Skeletal muscle satellite cell (primary cell): ENCODE measurements around the gene TRIM43. TPM values are rescaled to one million over a fixed set of nuclear protein-coding genes. Genes with fewer than 3 reads are reported as not detected.
"Not testable (repeated sequence)": the region's sequence is repeated elsewhere in the genome, so short reads cannot be mapped to it uniquely, and the experiment has no call there.

Experiments
- H3K27me3 ChIP-seq: 2 replicates; pipeline ENCODE4 v1.7.0; 2013; ENCODE audit warnings: low read length; ENCODE audit not compliant: control insufficient read depth, insufficient read depth
- H3K36me3 ChIP-seq: 2 replicates; pipeline ENCODE4 v1.7.0; 2013; ENCODE audit warnings: mild to moderate bottlenecking, control low read depth, low read length; ENCODE audit not compliant: insufficient read depth
- H3K4me1 ChIP-seq: 2 replicates; pipeline ENCODE4 v1.7.0; 2013; ENCODE audit warnings: low read length; ENCODE audit not compliant: control insufficient read depth, insufficient read depth
- H3K4me2 ChIP-seq: 2 replicates; pipeline ENCODE4 v1.7.0; 2013; ENCODE audit warnings: mild to moderate bottlenecking, low read length
- H3K4me3 ChIP-seq: 2 replicates; pipeline ENCODE4 v1.7.0; 2013; ENCODE audit warnings: low read length
- H3K9ac ChIP-seq: 2 replicates; pipeline ENCODE4 v1.7.0; 2013; ENCODE audit warnings: mild to moderate bottlenecking, low read depth, low read length, moderate library complexity
- H3K9me3 ChIP-seq: replicated peaks from 2 replicates; pipeline ENCODE4 v1.7.0; 2013; ENCODE audit warnings: mild to moderate bottlenecking, control low read depth, low read length
- total RNA-seq: library from RNA; depleted of rRNA; stranded (reverse); fragments of >200 nt; gene quantifications from 2 replicates; pipeline ENCODE4 v1.2.3, GENCODE V29; 2012; rRNA removed

Gene TRIM43
- not detected in 2 replicates for total RNA-seq

GRCh38 chr2:95591701-95592100 lies at the start of gene TRIM43:
Gene TRIM43, plus strand, starts transcription at chr2:95592001. Its CDS starts 2,023 bp downstream, at chr2:95594024.
- H3K9ac ChIP-seq, H3K27me3 ChIP-seq, H3K4me2 ChIP-seq, H3K4me3 ChIP-seq, H3K36me3 ChIP-seq, H3K9me3 ChIP-seq, H3K4me1 ChIP-seq: not testable (repeated sequence)

- Histone ChIP-seq H3K9me3 (no peaks in the 10 kb centered on the region), H3K27me3 (no peaks in the 10 kb centered on the region), H3K4me2 (no peak overlapping the region), H3K4me3 (no peak overlapping the region), H3K36me3 (no peaks in the 10 kb centered on the region), H3K9ac (no peak overlapping the region), H3K4me1 (no peaks in the 10 kb centered on the region)
These were observed 40.7 kb upstream of the TRIM43 start for GRCh38 chr2:95551055-95551568.

- no peaks in the 10 kb centered on the region for H3K4me1 ChIP-seq
- no peak overlapping the region for H3K9ac ChIP-seq
- H3K36me3 ChIP-seq: no peaks in the 10 kb centered on the region
- H3K9me3 ChIP-seq: no peaks in the 10 kb centered on the region
- no peak overlapping the region for H3K4me3 ChIP-seq
- no peaks in the 10 kb centered on the region for H3K27me3 ChIP-seq
- no peak overlapping the region for H3K4me2 ChIP-seq
These were observed 38.9 kb upstream of the TRIM43 start for GRCh38 chr2:95552911-95553310.

GRCh38 chr2:95569170-95569569 lies 22.6 kb upstream of the TRIM43 start:
- no peak overlapping the region for H3K4me3 ChIP-seq
- H3K36me3 ChIP-seq: no peaks in the 10 kb centered on the region
- no peak overlapping the region for H3K4me2 ChIP-seq
- H3K27me3 ChIP-seq: peaks cover 12% of the 10 kb centered on the region
- H3K4me1 ChIP-seq: peaks cover 6% of the 10 kb centered on the region
- H3K9me3 ChIP-seq: no peaks in the 10 kb centered on the region
- H3K9ac ChIP-seq: no peak overlapping the region

GRCh38 chr2:95573866-95574265 lies 17.9 kb upstream of the TRIM43 start:
- Histone ChIP-seq H3K4me2 (no peak overlapping the region), H3K36me3 (no peaks in the 10 kb centered on the region)

GRCh38 chr2:95574506-95574905 lies 17.3 kb upstream of the TRIM43 start:
- H3K4me1 ChIP-seq: no peaks in the 10 kb centered on the region
- no peak overlapping the region for H3K9ac ChIP-seq
- no peaks in the 10 kb centered on the region for H3K9me3 ChIP-seq
- no peaks in the 10 kb centered on the region for H3K36me3 ChIP-seq
- H3K4me2 ChIP-seq: no peak overlapping the region
- H3K27me3 ChIP-seq: peaks cover 11% of the 10 kb centered on the region
- H3K4me3 ChIP-seq: no peak overlapping the region

More at GRCh38 chr2:95573866-95574265, 17.9 kb upstream of the TRIM43 start:
- H3K4me1 ChIP-seq: peaks cover 4% of the 10 kb centered on the region
- H3K27me3 ChIP-seq: peaks cover 12% of the 10 kb centered on the region
- no peak overlapping the region for H3K4me3 ChIP-seq
- no peaks in the 10 kb centered on the region for H3K9me3 ChIP-seq
- H3K9ac ChIP-seq: no peak overlapping the region

GRCh38 chr2:95575857-95576256 lies 15.9 kb upstream of the TRIM43 start:
- Histone ChIP-seq H3K4me1 (no peaks in the 10 kb centered on the region), H3K4me2 (no peak overlapping the region), H3K9ac (no peak overlapping the region), H3K9me3 (no peaks in the 10 kb centered on the region), H3K4me3 (no peak overlapping the region), H3K36me3 (no peaks in the 10 kb centered on the region), H3K27me3 (peaks cover 11% of the 10 kb centered on the region)

- no peak overlapping the region for H3K4me3 ChIP-seq
- no peak overlapping the region for H3K9ac ChIP-seq
- peaks cover 8% of the 10 kb centered on the region for H3K27me3 ChIP-seq
- H3K4me1 ChIP-seq: no peaks in the 10 kb centered on the region
- H3K4me2 ChIP-seq: no peak overlapping the region
- no peaks in the 10 kb centered on the region for H3K36me3 ChIP-seq
- H3K9me3 ChIP-seq: no peaks in the 10 kb centered on the region
These were observed 13.3 kb upstream of the TRIM43 start for GRCh38 chr2:95578539-95578938.

- H3K9me3 ChIP-seq, H3K36me3 ChIP-seq: not testable (repeated sequence)
These were observed 8.3 kb upstream of the TRIM43 start for GRCh38 chr2:95583545-95583944.

GRCh38 chr2:95584321-95584720 lies 7.5 kb upstream of the TRIM43 start:
- H3K27me3 ChIP-seq, H3K4me3 ChIP-seq: not testable (repeated sequence)

More at GRCh38 chr2:95583545-95583944, 8.3 kb upstream of the TRIM43 start:
- H3K9ac ChIP-seq, H3K27me3 ChIP-seq, H3K4me1 ChIP-seq, H3K4me3 ChIP-seq, H3K4me2 ChIP-seq: not testable (repeated sequence)

GRCh38 chr2:95589777-95590536 lies 1.8 kb upstream of the TRIM43 start:
- H3K27me3 ChIP-seq, H3K9ac ChIP-seq, H3K36me3 ChIP-seq, H3K9me3 ChIP-seq, H3K4me1 ChIP-seq, H3K4me3 ChIP-seq, H3K4me2 ChIP-seq: not testable (repeated sequence)

More at GRCh38 chr2:95584321-95584720, 7.5 kb upstream of the TRIM43 start:
- not testable (repeated sequence) for H3K36me3 ChIP-seq, H3K9me3 ChIP-seq, H3K4me2 ChIP-seq, H3K9ac ChIP-seq, H3K4me1 ChIP-seq

- H3K9ac ChIP-seq, H3K4me2 ChIP-seq, H3K4me3 ChIP-seq, H3K9me3 ChIP-seq, H3K4me1 ChIP-seq, H3K36me3 ChIP-seq, H3K27me3 ChIP-seq: not testable (repeated sequence)
These were observed 1.2 kb downstream of the TRIM43 start for GRCh38 chr2:95592973-95593372.
